NCI-H146 treated with DMSO at 0.1 percent for 48 hours (cell line): ENCODE data around the gene PASK.

Experiments
- DNase-seq: peaks from one replicate; lab custom pipeline; 2025; ENCODE audit not compliant: unreplicated experiment; lab: John Stamatoyannopoulos, UW

PASK gene

GRCh38 chr2:241180495-241180894, 31.2 kb upstream of the PASK start:
- no peak for DNase-seq

- DNase-seq = no peak
Measured at GRCh38 chr2:241179899-241180298, 30.6 kb upstream of the PASK start.

GRCh38 chr2:241178961-241179360, 29.7 kb upstream of the PASK start:
- no peak for DNase-seq

- DNase-seq = no peak
Measured at GRCh38 chr2:241177526-241178334, 28.5 kb upstream of the PASK start.

- DNase-seq = no peak
Measured at GRCh38 chr2:241173557-241173956, 24.3 kb upstream of the PASK start.

- no peak for DNase-seq
Measured at GRCh38 chr2:241168366-241168765, 19.1 kb upstream of the PASK start.

- DNase-seq = no peak
Measured at GRCh38 chr2:241163601-241164118, 14.4 kb upstream of the PASK start.

- no peak for DNase-seq
Measured at GRCh38 chr2:241161646-241162281, 12.5 kb upstream of the PASK start.

GRCh38 chr2:241160318-241160717, 11.0 kb upstream of the PASK start:
- no peak for DNase-seq

- no peak for DNase-seq
Measured at GRCh38 chr2:241159116-241159515, 9.8 kb upstream of the PASK start.

- no peak for DNase-seq
Measured at GRCh38 chr2:241158546-241158900, 9.3 kb upstream of the PASK start.

GRCh38 chr2:241157841-241158545, 8.7 kb upstream of the PASK start:
- no peak for DNase-seq

GRCh38 chr2:241156971-241157441, 7.7 kb upstream of the PASK start:
- DNase-seq = no peak

GRCh38 chr2:241155936-241156335, 6.7 kb upstream of the PASK start:
- no peak for DNase-seq

GRCh38 chr2:241154915-241155314, 5.6 kb upstream of the PASK start:
- no peak for DNase-seq

- DNase-seq = no peak
Measured at GRCh38 chr2:241153616-241154015, 4.3 kb upstream of the PASK start.

- no peak for DNase-seq
Measured at GRCh38 chr2:241151934-241152660, 2.8 kb upstream of the PASK start.

- no peak for DNase-seq
Measured at GRCh38 chr2:241150660-241151530, 1.6 kb upstream of the PASK start.

- DNase-seq = peak; percentile 79
Measured at GRCh38 chr2:241149925-241150659, 820 bp upstream of the PASK start, which contains the start of gene PPP1R7. Gene PPP1R7 (plus strand): TSS chr2:241150467. CDS start chr2:241150496, 29 bp downstream.

GRCh38 chr2:241149675-241149924, 328 bp upstream of the PASK start:
- no peak for DNase-seq
